ENCODE measurements around the gene NTN1.

Gene NTN1

DNA sequence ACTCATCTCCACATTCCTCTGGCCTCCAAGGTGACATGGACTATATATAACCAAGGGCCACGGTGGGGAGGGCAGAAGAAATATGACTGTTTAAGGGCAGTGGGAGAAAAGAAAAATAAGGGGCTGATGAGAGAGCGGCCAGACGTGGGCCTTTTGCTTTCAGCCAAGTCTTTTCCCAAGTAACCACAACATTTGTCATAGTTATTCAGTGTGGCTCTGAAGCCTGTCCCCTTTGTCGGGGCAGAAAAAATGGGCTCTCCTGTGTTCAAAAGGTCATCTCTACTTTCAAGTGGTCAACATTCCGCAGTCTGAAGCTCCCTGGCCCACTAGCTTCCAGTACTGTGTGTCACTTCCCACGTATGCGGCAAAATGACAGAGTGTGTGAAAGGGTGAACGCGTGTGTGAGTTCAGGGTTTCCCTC is 245.4 kb downstream of the NTN1 start:
- no peak for TF ChIP-seq CTCF (IDR thresholded peaks at IDR 0.05; ENCODE audit: low read depth, low read length)
- no peak for DNase-seq (ENCODE audit: extremely low read depth, low read depth)

- DNase-seq (ENCODE audit: extremely low read depth, low read depth): no peak
- TF ChIP-seq CTCF (IDR thresholded peaks at IDR 0.05; ENCODE audit: low read depth, low read length): no peak
Observed at GRCh38 chr17:9268546-9268945, 247.2 kb downstream of the NTN1 start.

GRCh38 chr17:9269350-9270035 is 248.2 kb downstream of the NTN1 start:
- DNase-seq (ENCODE audit: extremely low read depth, low read depth): no peak
- no peak for TF ChIP-seq CTCF (IDR thresholded peaks at IDR 0.05; ENCODE audit: low read depth, low read length)

DNA sequence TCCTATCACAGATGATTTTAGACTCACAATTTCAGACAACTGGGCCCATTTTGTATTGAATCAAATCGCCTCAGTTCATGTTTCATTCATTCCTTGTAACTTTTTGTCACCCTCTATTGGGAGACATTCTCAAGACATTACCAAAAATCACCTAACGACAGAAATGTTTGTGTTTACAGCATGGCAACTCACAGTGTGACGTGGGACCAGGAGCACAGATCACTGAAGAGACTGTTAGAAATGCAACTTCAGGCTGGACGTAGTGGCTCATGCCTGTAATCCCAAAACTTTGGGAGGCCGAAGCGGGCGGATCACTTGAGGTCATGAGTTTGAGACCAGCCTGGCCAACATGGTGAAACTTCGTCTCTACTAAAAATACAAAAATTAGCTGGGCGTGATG is 249.6 kb downstream of the NTN1 start:
- DNase-seq (ENCODE audit: extremely low read depth, low read depth): no peak
- no peak for TF ChIP-seq CTCF (IDR thresholded peaks at IDR 0.05; ENCODE audit: low read depth, low read length)

GRCh38 chr17:9271989-9272388 is 250.7 kb downstream of the NTN1 start:
- TF ChIP-seq CTCF (IDR thresholded peaks at IDR 0.05; ENCODE audit: low read depth, low read length): no peak
- DNase-seq (ENCODE audit: extremely low read depth, low read depth): no peak

GRCh38 chr17:9272501-9273200 is 251.3 kb downstream of the NTN1 start:
- no peak for DNase-seq (ENCODE audit: extremely low read depth, low read depth)
- no peak for TF ChIP-seq CTCF (IDR thresholded peaks at IDR 0.05; ENCODE audit: low read depth, low read length)
